Duodenal mucosa (tissue), 2 donors: ENCODE results near the gene GABRA4.

Experiments
- H3K27ac ChIP-seq: one replicate; pipeline ENCODE4 v1.7.0; 2013; ENCODE audit warnings: low read depth, low read length
- H3K27me3 ChIP-seq, 2 donors: one replicate each; pipeline ENCODE4 v1.7.0; 2013; ENCODE audit warnings: low read length in 2 of 2, control low read depth in 1 of 2; ENCODE audit not compliant: insufficient read depth in 2 of 2, control insufficient read depth in 1 of 2
- H3K36me3 ChIP-seq, 2 donors: one replicate each; pipeline ENCODE4 v1.7.0; 2013; ENCODE audit warnings: low read length in 2 of 2, control low read depth in 1 of 2; ENCODE audit not compliant: insufficient read depth in 2 of 2, control insufficient read depth in 1 of 2
- H3K4me1 ChIP-seq, 2 donors: one replicate each; pipeline ENCODE4 v1.7.0; 2013; ENCODE audit warnings: low read length in 2 of 2, control low read depth in 1 of 2; ENCODE audit not compliant: insufficient read depth in 2 of 2, control insufficient read depth in 1 of 2
- H3K4me3 ChIP-seq, 2 donors: one replicate each; pipeline ENCODE4 v1.7.0; 2013; ENCODE audit warnings: low read length in 2 of 2, low read depth in 1 of 2
- H3K9ac ChIP-seq, 2 donors: one replicate each; pipeline ENCODE4 v1.7.0; 2013; ENCODE audit warnings: low read length in 2 of 2, low read depth in 1 of 2
- H3K9me3 ChIP-seq, 2 donors: one replicate each; pipeline ENCODE4 v1.7.0; 2013; ENCODE audit warnings: low read length in 2 of 2, control low read depth in 1 of 2; ENCODE audit not compliant: control insufficient read depth in 1 of 2

Gene GABRA4

GRCh38 chr4:46955601-46956000 lies 37.8 kb downstream of the GABRA4 start:
- no peak overlapping the region for H3K27ac ChIP-seq
- H3K9me3 ChIP-seq = no peaks in the 10 kb centered on the region
- H3K27me3 ChIP-seq = no peaks in the 10 kb centered on the region
- no peaks in the 10 kb centered on the region for H3K4me1 ChIP-seq
- H3K36me3 ChIP-seq = no peaks in the 10 kb centered on the region
- no peak overlapping the region for H3K9ac ChIP-seq
- H3K4me3 ChIP-seq = no peak overlapping the region

GRCh38 chr4:46954643-46955042 lies 38.7 kb downstream of the GABRA4 start:
- Histone ChIP-seq H3K36me3 (no peaks in the 10 kb centered on the region), H3K27ac (no peak overlapping the region), H3K4me3 (no peak overlapping the region), H3K27me3 (no peaks in the 10 kb centered on the region), H3K9ac (no peak overlapping the region), H3K4me1 (no peaks in the 10 kb centered on the region), H3K9me3 (no peaks in the 10 kb centered on the region)

GRCh38 chr4:46953564-46953963 lies 39.8 kb downstream of the GABRA4 start:
- no peaks in the 10 kb centered on the region for H3K9me3 ChIP-seq
- H3K27me3 ChIP-seq = no peaks in the 10 kb centered on the region
- no peak overlapping the region for H3K9ac ChIP-seq
- no peak overlapping the region for H3K4me3 ChIP-seq
- H3K27ac ChIP-seq = no peak overlapping the region
- H3K4me1 ChIP-seq = no peaks in the 10 kb centered on the region
- H3K36me3 ChIP-seq = no peaks in the 10 kb centered on the region

- Histone ChIP-seq H3K4me3 (no peak overlapping the region), H3K9me3 (no peaks in the 10 kb centered on the region), H3K4me1 (no peaks in the 10 kb centered on the region), H3K27ac (no peak overlapping the region), H3K27me3 (no peaks in the 10 kb centered on the region), H3K36me3 (no peaks in the 10 kb centered on the region), H3K9ac (no peak overlapping the region)
Measured at GRCh38 chr4:46952451-46952850, 40.9 kb downstream of the GABRA4 start.

- Histone ChIP-seq H3K9ac (no peak overlapping the region), H3K36me3 (no peaks in the 10 kb centered on the region), H3K27ac (no peak overlapping the region), H3K4me1 (no peaks in the 10 kb centered on the region), H3K4me3 (no peak overlapping the region), H3K27me3 (no peaks in the 10 kb centered on the region), H3K9me3 (no peaks in the 10 kb centered on the region)
Measured at GRCh38 chr4:46950826-46951225, 42.6 kb downstream of the GABRA4 start.

- H3K4me3 ChIP-seq = no peak overlapping the region
- H3K36me3 ChIP-seq = no peaks in the 10 kb centered on the region
- no peak overlapping the region for H3K27ac ChIP-seq
Measured at GRCh38 chr4:46949822-46950221, 43.6 kb downstream of the GABRA4 start.

DNA sequence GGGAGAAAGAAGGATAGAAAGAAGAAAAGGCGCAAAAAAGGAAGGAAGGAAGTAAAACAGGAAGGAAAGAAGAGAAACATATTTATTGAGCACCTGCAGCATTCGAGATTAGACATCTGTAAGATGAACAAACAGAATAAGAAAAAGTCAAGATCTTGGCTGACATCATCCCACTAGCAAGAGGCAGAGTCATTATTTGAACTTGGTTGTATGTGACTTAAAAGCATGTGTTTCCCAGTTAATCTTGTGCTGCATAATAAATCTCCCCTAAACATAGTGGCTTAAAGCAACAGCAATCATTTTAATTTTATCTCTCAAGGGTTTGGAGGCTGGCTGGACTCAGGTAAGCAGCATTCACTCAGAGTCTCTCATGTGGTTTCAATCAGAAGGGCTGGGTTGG lies 45.8 kb downstream of the GABRA4 start:
- H3K9ac ChIP-seq = no peak overlapping the region
- H3K27ac ChIP-seq = no peak overlapping the region
- no peaks in the 10 kb centered on the region for H3K4me1 ChIP-seq
- no peaks in the 10 kb centered on the region for H3K27me3 ChIP-seq
- no peaks in the 10 kb centered on the region for H3K9me3 ChIP-seq
- no peaks in the 10 kb centered on the region for H3K36me3 ChIP-seq
- no peak overlapping the region for H3K4me3 ChIP-seq

More at GRCh38 chr4:46949822-46950221, 43.6 kb downstream of the GABRA4 start:
- Histone ChIP-seq H3K27me3 (no peaks in the 10 kb centered on the region), H3K9me3 (no peaks in the 10 kb centered on the region), H3K9ac (no peak overlapping the region), H3K4me1 (no peaks in the 10 kb centered on the region)

GRCh38 chr4:46946919-46947536 lies 46.4 kb downstream of the GABRA4 start:
- H3K4me1 ChIP-seq = no peaks in the 10 kb centered on the region
- no peak overlapping the region for H3K4me3 ChIP-seq
- no peaks in the 10 kb centered on the region for H3K36me3 ChIP-seq
- H3K27me3 ChIP-seq = no peaks in the 10 kb centered on the region
- no peaks in the 10 kb centered on the region for H3K9me3 ChIP-seq
- no peak overlapping the region for H3K9ac ChIP-seq
- H3K27ac ChIP-seq = no peak overlapping the region

DNA sequence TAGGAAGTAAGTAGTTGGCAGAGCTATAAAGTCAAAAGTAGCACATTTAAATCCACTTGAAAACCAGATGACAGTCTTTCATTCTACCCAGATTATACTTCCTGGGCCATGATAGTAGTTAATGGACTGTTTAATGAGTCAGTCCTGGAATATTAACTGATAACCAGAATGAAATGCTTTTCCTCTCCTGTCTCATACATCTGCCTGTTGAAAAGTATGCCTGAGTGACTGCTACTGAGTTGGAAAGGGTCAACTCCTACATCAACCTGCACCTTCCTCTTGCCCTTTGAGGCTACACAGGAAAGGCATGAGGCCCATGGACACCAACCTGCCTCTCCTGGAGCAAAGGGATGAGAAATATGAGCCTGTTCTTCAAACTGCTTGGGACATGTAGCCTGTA lies 48.3 kb downstream of the GABRA4 start:
- H3K9ac ChIP-seq = no peak overlapping the region
- H3K36me3 ChIP-seq = no peaks in the 10 kb centered on the region
- no peaks in the 10 kb centered on the region for H3K9me3 ChIP-seq
- no peak overlapping the region for H3K27ac ChIP-seq
- no peaks in the 10 kb centered on the region for H3K4me1 ChIP-seq
- no peaks in the 10 kb centered on the region for H3K27me3 ChIP-seq
- no peak overlapping the region for H3K4me3 ChIP-seq

- Histone ChIP-seq H3K27me3 (no peaks in the 10 kb centered on the region), H3K4me1 (no peaks in the 10 kb centered on the region), H3K9me3 (no peaks in the 10 kb centered on the region), H3K4me3 (no peak overlapping the region), H3K27ac (no peak overlapping the region), H3K36me3 (no peaks in the 10 kb centered on the region), H3K9ac (no peak overlapping the region)
Measured at GRCh38 chr4:46944345-46944744, 49.0 kb downstream of the GABRA4 start.

DNA sequence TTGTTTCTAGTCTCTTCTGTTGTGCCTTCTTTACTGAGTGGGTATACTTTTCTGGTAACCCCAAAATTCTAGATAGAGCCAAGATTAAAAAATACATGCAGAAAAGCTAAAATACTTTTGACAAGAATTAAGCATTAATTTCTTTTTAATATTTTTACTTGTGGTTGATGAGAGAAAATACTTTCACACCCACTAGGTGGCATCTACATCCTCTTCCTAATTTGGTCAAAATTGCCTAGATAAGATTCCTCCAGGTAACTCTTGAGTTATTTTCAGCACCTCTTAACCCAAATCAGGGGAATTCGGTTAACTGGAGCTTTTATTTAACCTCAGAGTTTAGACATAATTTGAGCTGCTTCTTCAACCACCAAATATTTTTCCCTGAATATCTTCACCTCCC lies 55.9 kb downstream of the GABRA4 start:
- Histone ChIP-seq H3K27ac (no peak overlapping the region), H3K9ac (no peak overlapping the region), H3K36me3 (no peaks in the 10 kb centered on the region), H3K9me3 (no peaks in the 10 kb centered on the region), H3K27me3 (no peaks in the 10 kb centered on the region), H3K4me1 (peaks cover 0 to 12% of the 10 kb centered on the region in 2 donors), H3K4me3 (no peak overlapping the region)
